Astrocyte (in vitro differentiated cells and primary cell): Measurements from ENCODE around the gene ADARB2. TPM values are rescaled to one million over a fixed set of nuclear protein-coding genes. Genes with fewer than 3 reads are reported as not detected.

Source experiments
- DNase-seq: peaks from one replicate; pipeline ENCODE4 v3.0.0-alpha.2; 2010; ENCODE audit warnings: low read depth
- FAIRE-seq: peaks from 2 replicates; lab custom pipeline; 2011; peaks lifted over from hg19 to GRCh38; lab: Jason Lieb, UNC
- H2AFZ ChIP-seq: 2 replicates; pipeline ENCODE4 v1.6.0; 2012; ENCODE audit warnings: low read depth, low read length, inconsistent platforms
- H3K27ac ChIP-seq: 2 replicates; pipeline ENCODE4 v1.5.1; 2011; ENCODE audit warnings: low read depth, low read length, inconsistent platforms
- H3K27me3 ChIP-seq: 2 replicates; pipeline ENCODE4 v1.6.0; 2011; ENCODE audit warnings: low read length, inconsistent platforms; ENCODE audit not compliant: insufficient read depth
- H3K36me3 ChIP-seq: 2 replicates; pipeline ENCODE4 v1.5.1; 2011; ENCODE audit warnings: low read length, inconsistent platforms; ENCODE audit not compliant: insufficient read depth
- H3K4me1 ChIP-seq: 2 replicates; pipeline ENCODE4 v1.5.1; 2011; ENCODE audit warnings: low read length, inconsistent platforms; ENCODE audit not compliant: insufficient read depth
- H3K4me2 ChIP-seq: 2 replicates; pipeline ENCODE4 v1.6.0; 2012; ENCODE audit warnings: low read length, inconsistent platforms
- H3K4me3 ChIP-seq: 2 replicates; pipeline ENCODE4 v1.5.1; 2011; ENCODE audit warnings: low read depth, mild to moderate bottlenecking, low read length, inconsistent platforms; ENCODE audit not compliant: insufficient read depth
- H3K79me2 ChIP-seq: 2 replicates; pipeline ENCODE4 v1.6.0; 2012; ENCODE audit warnings: mild to moderate bottlenecking, low read length, inconsistent platforms; ENCODE audit not compliant: insufficient read depth
- H3K9ac ChIP-seq: 2 replicates; pipeline ENCODE4 v1.6.0; 2012; ENCODE audit warnings: mild to moderate bottlenecking, low read length, inconsistent platforms
- H3K9me3 ChIP-seq: 2 replicates; pipeline ENCODE4 v1.5.1; 2012; ENCODE audit warnings: low read depth, mild to moderate bottlenecking, low read length, inconsistent platforms; ENCODE audit not compliant: insufficient read depth
- H4K20me1 ChIP-seq: 2 replicates; pipeline ENCODE4 v1.6.0; 2012; ENCODE audit warnings: low read length, inconsistent platforms; ENCODE audit not compliant: insufficient read depth
- H3K27ac Mint-ChIP-seq: one replicate; pipeline ENCODE4 v1.8.0; 2021; ENCODE audit warnings: mild to moderate bottlenecking, mixed read lengths; ENCODE audit not compliant: unreplicated experiment
- H3K27me3 Mint-ChIP-seq: one replicate; pipeline ENCODE4 v1.8.0; 2021; ENCODE audit warnings: low read depth, mixed read lengths; ENCODE audit not compliant: unreplicated experiment
- H3K36me3 Mint-ChIP-seq: one replicate; pipeline ENCODE4 v1.8.0; 2021; ENCODE audit warnings: low read depth, mixed read lengths; ENCODE audit not compliant: unreplicated experiment
- H3K4me1 Mint-ChIP-seq: one replicate; pipeline ENCODE4 v1.8.0; 2021; ENCODE audit warnings: low read depth, mixed read lengths; ENCODE audit not compliant: unreplicated experiment
- H3K4me3 Mint-ChIP-seq: one replicate; pipeline ENCODE4 v1.8.0; 2021; ENCODE audit warnings: mild to moderate bottlenecking, moderate library complexity, mixed read lengths; ENCODE audit not compliant: unreplicated experiment
- H3K9me3 Mint-ChIP-seq: one replicate; pipeline ENCODE4 v1.8.0; 2021; ENCODE audit warnings: mild to moderate bottlenecking, mixed read lengths; ENCODE audit not compliant: unreplicated experiment
- EZH2 ChIP-seq: IDR thresholded peaks from 2 replicates; pipeline ENCODE4 v1.6.1; 2012; ENCODE audit warnings: mild to moderate bottlenecking, low read length, inconsistent platforms; ENCODE audit not compliant: insufficient read depth
- total RNA-seq: library from RNA; stranded (reverse); gene quantifications from 2 replicates; pipeline ENCODE4 v1.2.1, GENCODE V29; 2021
- TF ChIP-seq, protein P1 (sequence below): IDR thresholded peaks from 2 replicates; pipeline ENCODE4 v1.5.1; 2011; ENCODE audit warnings: low read depth, mild to moderate bottlenecking, inconsistent platforms, low read length, moderate library complexity; ENCODE audit not compliant: insufficient read depth

Gene ADARB2
- total RNA-seq, 1 donor from 2014 or later, result 0.18 TPM

DNA sequence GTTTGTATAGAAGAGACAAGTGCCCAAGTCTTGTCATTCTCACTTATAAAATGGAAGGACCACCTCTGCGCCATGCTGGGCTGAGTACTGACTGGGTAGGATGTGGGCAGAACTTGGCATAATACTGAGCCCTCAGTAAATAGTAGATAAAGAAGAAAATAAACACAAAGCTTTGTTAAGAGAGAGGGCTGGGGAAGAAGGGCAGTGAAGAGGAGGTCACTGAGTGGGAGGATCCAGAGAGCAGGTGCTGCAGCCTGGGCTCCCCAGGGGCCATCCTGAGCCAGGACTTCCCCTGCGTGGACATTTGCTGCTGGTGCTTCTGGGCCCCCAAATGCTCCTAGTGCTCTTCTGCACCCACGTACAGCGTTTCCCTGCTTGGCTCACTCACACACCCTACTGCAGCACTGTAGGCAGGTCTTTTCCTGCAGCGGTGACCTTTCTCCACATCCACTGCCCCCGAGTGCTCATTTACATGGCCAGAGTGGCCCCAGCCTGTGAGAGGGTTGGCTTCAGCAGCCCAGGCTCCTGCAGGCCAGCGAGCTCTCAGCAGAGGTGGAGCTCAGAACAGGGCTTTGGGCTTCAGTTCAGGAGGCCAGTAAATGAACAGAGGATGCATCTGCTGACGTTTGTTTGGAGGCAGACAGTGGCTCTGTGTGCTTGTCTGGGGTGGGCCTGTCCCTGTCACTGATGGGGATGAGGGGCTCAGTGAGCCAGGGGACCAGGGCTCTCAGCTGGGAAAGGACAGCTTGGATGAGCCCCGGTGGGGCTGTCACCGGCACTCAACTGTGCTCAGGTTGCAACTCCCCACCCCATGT, 164.6 kb downstream of the ADARB2 start:
- no peak overlapping the region for H3K4me3 ChIP-seq
- H3K27ac Mint-ChIP-seq, result no peak overlapping the region

DNA sequence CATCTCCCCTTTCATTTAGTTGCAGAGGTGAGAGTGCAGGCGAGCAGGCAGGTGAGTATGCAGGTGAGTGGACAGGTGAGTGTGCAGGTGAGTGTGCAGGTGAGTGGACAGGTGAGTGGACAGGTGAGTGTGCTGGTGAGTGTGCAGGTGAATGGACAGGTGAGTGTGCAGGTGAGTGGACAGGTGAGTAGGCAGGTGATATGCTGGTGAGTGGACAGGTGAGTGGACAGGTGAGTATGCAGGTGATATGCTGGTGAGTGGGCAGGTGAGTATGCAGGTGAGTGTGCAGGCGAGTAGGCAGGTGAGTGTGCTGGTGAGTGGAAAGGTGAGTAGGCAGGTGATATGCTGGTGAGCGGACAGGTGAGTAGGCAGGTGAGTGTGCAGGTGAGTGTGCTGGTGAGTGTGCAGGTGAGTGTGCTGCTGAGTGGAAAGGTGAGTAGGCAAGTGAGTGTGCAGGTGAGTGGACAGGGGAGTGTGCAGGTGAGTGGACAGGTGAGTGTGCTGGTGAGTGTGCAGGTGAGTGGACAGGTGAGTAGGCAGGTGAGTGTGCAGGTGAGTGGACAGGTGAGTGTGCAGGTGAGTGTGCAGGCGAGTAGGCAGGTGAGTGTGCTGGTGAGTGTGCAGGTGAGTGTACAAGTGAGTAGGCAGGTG, 165.6 kb downstream of the ADARB2 start:
- Histone ChIP-seq H3K4me1 (no peaks in the 10 kb centered on the region), H3K27me3 (no peaks in the 10 kb centered on the region), H3K9me3 (peaks cover 16% of the 10 kb centered on the region), H2AFZ (no peak overlapping the region), H3K4me3 (no peak overlapping the region), H4K20me1 (no peaks in the 10 kb centered on the region), H3K79me2 (no peaks in the 10 kb centered on the region), H3K9ac (no peak overlapping the region), H3K27ac (no peak overlapping the region), H3K4me2 (no peak overlapping the region), H3K36me3 (no peaks in the 10 kb centered on the region)
- no peak for DNase-seq
- Mint-ChIP-seq H3K4me3 (no peak overlapping the region), H3K27ac (no peak overlapping the region), H3K27me3 (peaks cover 48% of the 10 kb centered on the region), H3K36me3 (no peaks in the 10 kb centered on the region), H3K9me3 (no peaks in the 10 kb centered on the region), H3K4me1 (no peaks in the 10 kb centered on the region)
- FAIRE-seq, result no peak
- no peak for TF ChIP-seq EZH2
- TF ChIP-seq, protein P1, sequence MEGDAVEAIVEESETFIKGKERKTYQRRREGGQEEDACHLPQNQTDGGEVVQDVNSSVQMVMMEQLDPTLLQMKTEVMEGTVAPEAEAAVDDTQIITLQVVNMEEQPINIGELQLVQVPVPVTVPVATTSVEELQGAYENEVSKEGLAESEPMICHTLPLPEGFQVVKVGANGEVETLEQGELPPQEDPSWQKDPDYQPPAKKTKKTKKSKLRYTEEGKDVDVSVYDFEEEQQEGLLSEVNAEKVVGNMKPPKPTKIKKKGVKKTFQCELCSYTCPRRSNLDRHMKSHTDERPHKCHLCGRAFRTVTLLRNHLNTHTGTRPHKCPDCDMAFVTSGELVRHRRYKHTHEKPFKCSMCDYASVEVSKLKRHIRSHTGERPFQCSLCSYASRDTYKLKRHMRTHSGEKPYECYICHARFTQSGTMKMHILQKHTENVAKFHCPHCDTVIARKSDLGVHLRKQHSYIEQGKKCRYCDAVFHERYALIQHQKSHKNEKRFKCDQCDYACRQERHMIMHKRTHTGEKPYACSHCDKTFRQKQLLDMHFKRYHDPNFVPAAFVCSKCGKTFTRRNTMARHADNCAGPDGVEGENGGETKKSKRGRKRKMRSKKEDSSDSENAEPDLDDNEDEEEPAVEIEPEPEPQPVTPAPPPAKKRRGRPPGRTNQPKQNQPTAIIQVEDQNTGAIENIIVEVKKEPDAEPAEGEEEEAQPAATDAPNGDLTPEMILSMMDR, result no peak

More for the DNA sequence above, 164.6 kb downstream of the ADARB2 start:
- Histone ChIP-seq H3K27ac (no peak overlapping the region), H4K20me1 (no peaks in the 10 kb centered on the region), H3K4me1 (no peaks in the 10 kb centered on the region), H3K36me3 (no peaks in the 10 kb centered on the region), H3K4me2 (no peak overlapping the region), H3K9me3 (peaks cover 16% of the 10 kb centered on the region), H3K9ac (no peak overlapping the region), H3K27me3 (no peaks in the 10 kb centered on the region), H2AFZ (no peak overlapping the region), H3K79me2 (no peaks in the 10 kb centered on the region)
- DNase-seq, result no peak
- peaks cover 42% of the 10 kb centered on the region for H3K27me3 Mint-ChIP-seq
- H3K36me3 Mint-ChIP-seq, result no peaks in the 10 kb centered on the region
- no peaks in the 10 kb centered on the region for H3K4me1 Mint-ChIP-seq
- TF ChIP-seq, protein P1, result no peak
- no peak for FAIRE-seq
- no peaks in the 10 kb centered on the region for H3K9me3 Mint-ChIP-seq
- H3K4me3 Mint-ChIP-seq, result no peak overlapping the region
